Activated CD4-positive, alpha-beta T cell treated with anti-CD3 and anti-CD28 coated beads, Interleukin-2, amount 10 ng/mL, durations not matched to agents 7 days and 5 days (primary cell): ENCODE results near the gene TTC39C. TPM values are rescaled to one million over a fixed set of nuclear protein-coding genes. Genes with fewer than 3 reads are reported as not detected.

Source experiments
- CTCF ChIA-PET: fragments of 350-600 bp; sonication (Branson Sonifier 250); formaldehyde crosslinking; loops from one replicate; lab custom pipeline; 2021; ENCODE audit warnings: antibody characterized with exemption; lab: Charles Lee
- POLR2A ChIA-PET: fragments of 350-600 bp; sonication (Branson Sonifier 250); formaldehyde crosslinking; loops from one replicate; lab custom pipeline; 2021; ENCODE audit warnings: antibody characterized with exemption; lab: Charles Lee
- DNase-seq: peaks from one replicate; pipeline ENCODE4 v3.0.0-alpha.2; 2020
- H3K27ac Mint-ChIP-seq: one replicate; pipeline ENCODE4 v1.8.0; 2021; ENCODE audit warnings: mild to moderate bottlenecking, moderate library complexity, mixed read lengths
- H3K27me3 Mint-ChIP-seq: one replicate; pipeline ENCODE4 v1.8.0; 2021; ENCODE audit warnings: mixed read lengths
- H3K36me3 Mint-ChIP-seq: one replicate; pipeline ENCODE4 v1.8.0; 2021; ENCODE audit warnings: low read depth, mixed read lengths
- H3K4me1 Mint-ChIP-seq: one replicate; pipeline ENCODE4 v1.8.0; 2021; ENCODE audit warnings: mixed read lengths
- H3K4me3 Mint-ChIP-seq: one replicate; pipeline ENCODE4 v1.8.0; 2021; ENCODE audit warnings: mild to moderate bottlenecking, moderate library complexity, mixed read lengths
- H3K9me3 Mint-ChIP-seq: one replicate; pipeline ENCODE4 v1.8.0; 2021; ENCODE audit warnings: mixed read lengths
- total RNA-seq, 2 experiments: library from RNA; stranded (reverse); gene quantifications; one replicate each; pipeline ENCODE4 v1.2.3, GENCODE V29; 2021

Gene TTC39C
- total RNA-seq, 2 experiments from 2014 or later = 93.0 to 93.5 TPM

DNA sequence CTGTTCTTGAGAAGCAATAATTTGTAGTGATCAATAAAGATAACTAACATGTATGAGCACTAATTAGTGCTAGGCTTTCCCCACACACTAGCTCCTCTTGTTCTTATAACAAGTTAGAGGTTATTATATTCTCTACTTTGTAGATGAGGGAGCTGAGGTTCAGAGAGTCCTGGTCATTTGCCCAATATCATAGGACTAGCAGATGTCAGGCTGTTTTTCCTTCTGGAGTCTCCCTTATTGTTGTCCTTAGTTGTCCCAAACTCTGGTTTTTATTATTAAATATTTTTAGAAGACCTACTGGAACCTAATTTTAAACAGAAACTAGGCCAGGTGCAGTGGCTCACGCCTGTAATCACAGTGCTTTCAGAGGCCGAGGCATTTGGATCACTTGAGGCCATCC lies 16.5 kb upstream of the TTC39C start:
- POLR2A ChIA-PET = no interaction called here
- CTCF ChIA-PET = interaction anchor here (0.7 to 1.8 kb wide), 3 partner anchors 12 to 39 kb away, joined by 3 to 7 read pairs (median 3); no protein-coding TSS in a partner anchor
- Mint-ChIP-seq H3K36me3 (peaks cover 6% of the 10 kb centered on the region), H3K4me3 (no peak overlapping the region), H3K27ac (no peak overlapping the region), H3K4me1 (peaks cover 47% of the 10 kb centered on the region), H3K9me3 (peaks cover 3% of the 10 kb centered on the region), H3K27me3 (no peaks in the 10 kb centered on the region)
- DNase-seq = no peak

GRCh38 chr18:23998820-23999219 lies 15.7 kb upstream of the TTC39C start:
- peaks cover 47% of the 10 kb centered on the region for H3K4me1 Mint-ChIP-seq
- peaks cover 6% of the 10 kb centered on the region for H3K36me3 Mint-ChIP-seq
- no peaks in the 10 kb centered on the region for H3K27me3 Mint-ChIP-seq
- CTCF ChIA-PET = interaction anchor here (1.5 to 2.0 kb wide), 4 partner anchors 9 to 116 kb away, joined by 3 to 7 read pairs (median 7); no protein-coding TSS in a partner anchor
- H3K9me3 Mint-ChIP-seq = peaks cover 3% of the 10 kb centered on the region
- POLR2A ChIA-PET = no interaction called here
- no peak for DNase-seq
- H3K27ac Mint-ChIP-seq = no peak overlapping the region
- no peak overlapping the region for H3K4me3 Mint-ChIP-seq

DNA sequence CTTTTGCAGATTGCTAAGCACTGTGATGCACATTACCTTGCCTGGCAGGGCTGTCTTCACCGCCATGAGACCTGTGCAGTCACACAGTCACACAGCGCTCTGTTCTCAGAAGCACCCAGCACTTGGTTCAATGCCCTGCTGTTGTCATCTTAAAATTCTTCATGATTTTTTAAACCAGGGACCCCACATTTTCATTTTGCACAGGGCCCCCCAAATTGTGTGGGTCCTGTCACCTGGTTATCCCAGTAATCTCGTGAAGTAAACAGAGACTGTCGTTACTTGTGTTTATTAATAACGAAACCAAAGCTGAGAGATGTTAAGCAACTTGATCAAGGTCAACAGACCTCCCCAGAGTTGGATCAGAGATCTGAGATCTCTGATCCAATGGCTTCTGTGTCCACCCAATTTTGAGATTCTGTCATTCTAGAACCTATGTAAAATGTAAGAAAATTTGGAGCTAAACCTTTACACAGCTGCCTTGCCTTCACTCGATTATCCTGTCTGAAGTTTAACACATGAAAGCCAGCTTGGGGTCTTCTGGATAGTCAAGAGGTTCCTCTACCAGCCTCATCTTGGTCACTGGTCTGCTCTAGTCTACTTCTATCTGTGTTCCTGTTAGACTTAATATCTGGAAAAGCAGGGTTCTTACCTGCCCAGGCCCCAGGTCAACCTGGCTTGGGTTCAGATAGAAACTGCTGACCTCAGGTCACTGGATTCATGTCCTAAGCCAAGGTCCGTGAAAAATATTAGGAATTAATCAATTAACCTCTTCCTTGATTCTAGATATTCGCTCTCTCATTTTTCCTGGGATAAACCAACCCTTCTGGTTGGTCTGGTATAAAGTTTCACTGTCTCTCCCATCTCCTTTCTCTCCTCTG lies 13.7 kb upstream of the TTC39C start:
- H3K4me3 Mint-ChIP-seq = peak overlapping the region; percentile 34
- ChIA-PET CTCF (interaction anchor here (0.9 to 1.7 kb wide), 2 partner anchors 10 to 41 kb away, joined by 3 to 4 read pairs; no protein-coding TSS in a partner anchor), POLR2A (no interaction called here)
- DNase-seq = no peak
- H3K27ac Mint-ChIP-seq = peak overlapping the region; percentile 84
- no peaks in the 10 kb centered on the region for H3K27me3 Mint-ChIP-seq
- H3K4me1 Mint-ChIP-seq = peaks cover 48% of the 10 kb centered on the region
- peaks cover 4% of the 10 kb centered on the region for H3K36me3 Mint-ChIP-seq
- peaks cover 3% of the 10 kb centered on the region for H3K9me3 Mint-ChIP-seq

GRCh38 chr18:24002479-24002878 lies 12.1 kb upstream of the TTC39C start:
- no peak overlapping the region for H3K4me3 Mint-ChIP-seq
- no peaks in the 10 kb centered on the region for H3K27me3 Mint-ChIP-seq
- ChIA-PET POLR2A (no interaction called here), CTCF (interaction anchor here (1.0 kb wide), 1 partner anchor 10 kb away, joined by 3 read pairs; no protein-coding TSS in a partner anchor)
- H3K9me3 Mint-ChIP-seq = peaks cover 3% of the 10 kb centered on the region
- DNase-seq = no peak
- peaks cover 48% of the 10 kb centered on the region for H3K4me1 Mint-ChIP-seq
- peaks cover 4% of the 10 kb centered on the region for H3K36me3 Mint-ChIP-seq
- H3K27ac Mint-ChIP-seq = no peak overlapping the region

- POLR2A ChIA-PET = interaction anchor here (0.6 kb wide), 1 partner anchor 10 kb away, joined by 4 read pairs; no protein-coding TSS in a partner anchor
- no peaks in the 10 kb centered on the region for H3K27me3 Mint-ChIP-seq
- peaks cover 4% of the 10 kb centered on the region for H3K36me3 Mint-ChIP-seq
- H3K4me1 Mint-ChIP-seq = peaks cover 52% of the 10 kb centered on the region
- CTCF ChIA-PET = interaction anchor here (1.0 kb wide), 1 partner anchor 11 kb away, joined by 3 read pairs; no protein-coding TSS in a partner anchor
- H3K4me3 Mint-ChIP-seq = no peak overlapping the region
- no peak overlapping the region for H3K27ac Mint-ChIP-seq
- H3K9me3 Mint-ChIP-seq = peaks cover 3% of the 10 kb centered on the region
- no peak for DNase-seq
Observed at GRCh38 chr18:24003288-24003687, 11.3 kb upstream of the TTC39C start.

- Mint-ChIP-seq H3K27me3 (no peaks in the 10 kb centered on the region), H3K4me3 (no peak overlapping the region), H3K9me3 (peaks cover 3% of the 10 kb centered on the region), H3K4me1 (peaks cover 60% of the 10 kb centered on the region), H3K27ac (no peak overlapping the region), H3K36me3 (peaks cover 4% of the 10 kb centered on the region)
- DNase-seq = no peak
- ChIA-PET CTCF (no interaction called here), POLR2A (interaction anchor here (0.6 kb wide), 1 partner anchor 11 kb away, joined by 4 read pairs; no protein-coding TSS in a partner anchor)
Observed at GRCh38 chr18:24003903-24004640, 10.5 kb upstream of the TTC39C start.

- no peaks in the 10 kb centered on the region for H3K36me3 Mint-ChIP-seq
- CTCF ChIA-PET = interaction anchor here (1.3 kb wide), 1 partner anchor 55 kb away, joined by 3 read pairs; no protein-coding TSS in a partner anchor
- no peak for DNase-seq
- H3K4me3 Mint-ChIP-seq = no peak overlapping the region
- POLR2A ChIA-PET = interaction anchor here (0.6 kb wide), 1 partner anchor 179 kb away, joined by 3 read pairs; no protein-coding TSS in a partner anchor
- no peak overlapping the region for H3K27ac Mint-ChIP-seq
- H3K9me3 Mint-ChIP-seq = no peaks in the 10 kb centered on the region
- H3K4me1 Mint-ChIP-seq = peaks cover 69% of the 10 kb centered on the region
- no peaks in the 10 kb centered on the region for H3K27me3 Mint-ChIP-seq
Observed at GRCh38 chr18:24006712-24007313, 7.7 kb upstream of the TTC39C start.

DNA sequence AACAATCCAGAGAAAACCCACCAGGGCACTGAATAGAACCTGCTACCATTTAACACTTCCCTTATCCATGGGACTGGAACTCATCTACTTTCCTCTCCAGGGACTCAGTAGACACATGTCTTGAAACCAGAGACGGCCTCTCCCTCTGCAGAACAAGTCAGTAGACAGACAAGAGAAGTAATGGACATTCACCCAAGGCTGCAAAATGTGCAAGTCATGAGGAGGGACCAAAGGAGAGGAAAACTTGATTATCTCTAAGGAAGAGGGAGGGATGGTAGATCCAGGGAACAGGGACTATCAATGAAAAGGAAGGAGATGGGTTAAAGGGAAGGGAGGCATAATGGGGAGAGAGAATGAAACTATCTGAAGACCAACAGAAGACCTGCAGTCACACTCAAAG lies 5.3 kb upstream of the TTC39C start:
- H3K4me1 Mint-ChIP-seq = peaks cover 66% of the 10 kb centered on the region
- H3K27me3 Mint-ChIP-seq = no peaks in the 10 kb centered on the region
- H3K9me3 Mint-ChIP-seq = no peaks in the 10 kb centered on the region
- ChIA-PET CTCF (interaction anchor here (1.5 kb wide), 1 partner anchor 10 kb away, joined by 7 read pairs; no protein-coding TSS in a partner anchor), POLR2A (no interaction called here)
- peak overlapping the region; percentile 8 for H3K4me3 Mint-ChIP-seq
- DNase-seq = no peak
- H3K36me3 Mint-ChIP-seq = no peaks in the 10 kb centered on the region
- H3K27ac Mint-ChIP-seq = peak overlapping the region; percentile 99

DNA sequence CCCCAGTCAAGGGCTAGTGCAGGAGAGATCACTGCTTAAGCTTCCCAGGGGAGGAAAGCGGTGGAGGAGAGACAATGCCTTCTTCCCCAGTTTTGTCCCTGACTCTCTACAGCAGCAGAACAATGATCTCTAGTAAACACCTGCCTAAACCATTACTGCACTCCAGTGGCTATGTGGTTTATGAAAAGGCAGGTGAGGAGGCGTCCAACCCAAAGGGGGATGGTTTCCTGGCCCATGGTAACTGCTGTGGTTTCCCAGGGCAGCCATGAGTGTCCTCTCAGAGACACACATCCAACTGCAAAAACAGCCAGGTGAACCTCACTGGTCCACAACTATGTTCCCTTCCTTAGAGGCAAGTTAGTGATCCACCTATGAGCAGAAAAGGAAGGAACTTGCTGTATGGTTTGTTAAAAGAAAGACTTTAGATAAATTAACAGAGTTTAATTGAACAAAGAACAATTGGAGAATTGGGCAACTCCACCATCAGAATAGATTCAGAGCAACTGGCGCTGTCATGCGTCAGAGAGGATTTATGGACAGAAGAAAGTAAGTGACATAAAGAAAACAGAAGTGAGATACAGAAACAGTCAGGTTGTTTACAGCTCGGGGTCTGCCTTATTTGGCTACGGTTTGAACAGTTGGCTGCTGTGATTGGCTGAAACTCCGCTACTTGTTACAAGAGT lies 4.8 kb upstream of the TTC39C start:
- ChIA-PET POLR2A (no interaction called here), CTCF (interaction anchor here (0.9 to 1.5 kb wide), 2 partner anchors 11 to 67 kb away, joined by 3 to 7 read pairs; no protein-coding TSS in a partner anchor)
- H3K9me3 Mint-ChIP-seq = no peaks in the 10 kb centered on the region
- H3K4me1 Mint-ChIP-seq = peaks cover 61% of the 10 kb centered on the region
- no peaks in the 10 kb centered on the region for H3K27me3 Mint-ChIP-seq
- DNase-seq = peak; percentile 60
- H3K27ac Mint-ChIP-seq = peak overlapping the region; percentile 99
- H3K4me3 Mint-ChIP-seq = peak overlapping the region; percentile 14
- no peaks in the 10 kb centered on the region for H3K36me3 Mint-ChIP-seq

- peaks cover 59% of the 10 kb centered on the region for H3K4me1 Mint-ChIP-seq
- H3K9me3 Mint-ChIP-seq = no peaks in the 10 kb centered on the region
- ChIA-PET CTCF (interaction anchor here (0.9 to 1.5 kb wide), 3 partner anchors 10 to 66 kb away, joined by 3 to 7 read pairs (median 4); no protein-coding TSS in a partner anchor), POLR2A (interaction anchor here (0.6 kb wide), 1 partner anchor 163 kb away, joined by 7 read pairs; no protein-coding TSS in a partner anchor)
- H3K27ac Mint-ChIP-seq = peak overlapping the region; percentile 99
- DNase-seq = no peak
- peaks cover 6% of the 10 kb centered on the region for H3K36me3 Mint-ChIP-seq
- no peaks in the 10 kb centered on the region for H3K27me3 Mint-ChIP-seq
- peak overlapping the region; percentile 55 for H3K4me3 Mint-ChIP-seq
Observed at GRCh38 chr18:24010673-24011072, 3.9 kb upstream of the TTC39C start.

- CTCF ChIA-PET = interaction anchor here (1.5 kb wide), 2 partner anchors 10 to 12 kb away, joined by 4 to 7 read pairs; no protein-coding TSS in a partner anchor
- DNase-seq = peak; percentile 61
- peak overlapping the region; percentile 55 for H3K4me3 Mint-ChIP-seq
- H3K27ac Mint-ChIP-seq = peak overlapping the region; percentile 99
- H3K27me3 Mint-ChIP-seq = no peaks in the 10 kb centered on the region
- H3K36me3 Mint-ChIP-seq = peaks cover 12% of the 10 kb centered on the region
- peaks cover 62% of the 10 kb centered on the region for H3K4me1 Mint-ChIP-seq
- POLR2A ChIA-PET = interaction anchor here (0.5 to 0.6 kb wide), 2 partner anchors 162 to 183 kb away, joined by 3 to 7 read pairs; no protein-coding TSS in a partner anchor
- H3K9me3 Mint-ChIP-seq = no peaks in the 10 kb centered on the region
Observed at GRCh38 chr18:24011123-24011917, 3.2 kb upstream of the TTC39C start.
